D721Med (cell line): Measurements from ENCODE around the gene OR52K1.

Experiments
- DNase-seq: peaks from one replicate; pipeline ENCODE4 v3.0.0; 2011; ENCODE audit warnings: low spot score; ENCODE audit not compliant: insufficient read length
- FAIRE-seq: peaks from 2 replicates; lab custom pipeline; 2011; peaks lifted over from hg19 to GRCh38; lab: Jason Lieb, UNC
- CTCF ChIP-seq: IDR thresholded peaks from 2 replicates; pipeline ENCODE4 v1.5.1; 2012; ENCODE audit warnings: mild to moderate bottlenecking, control low read depth; ENCODE audit not compliant: insufficient read depth; ENCODE audit errors: missing control alignments

Gene OR52K1

DNA sequence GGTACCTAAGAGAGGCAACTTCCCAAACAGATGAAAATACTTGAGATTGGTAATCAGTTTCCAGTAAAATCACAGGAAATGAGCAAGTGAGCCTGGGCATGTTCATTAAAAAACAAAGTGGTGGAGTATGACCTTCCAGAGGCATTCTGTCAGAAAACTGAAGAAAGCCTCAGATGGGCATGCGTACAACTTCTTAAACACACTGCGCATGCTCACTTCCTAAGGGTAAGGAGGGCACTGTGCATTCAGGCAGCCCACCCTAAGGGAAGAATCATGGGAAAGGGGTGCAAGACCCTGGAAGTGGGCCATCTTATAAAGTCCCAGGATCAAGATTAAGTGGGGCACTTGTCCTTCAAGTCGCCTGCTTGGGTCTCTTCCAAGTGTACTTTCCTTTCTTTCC, 29.3 kb upstream of the OR52K1 start:
- no peak for FAIRE-seq
- DNase-seq = no peak
- TF ChIP-seq CTCF = no peak

DNA sequence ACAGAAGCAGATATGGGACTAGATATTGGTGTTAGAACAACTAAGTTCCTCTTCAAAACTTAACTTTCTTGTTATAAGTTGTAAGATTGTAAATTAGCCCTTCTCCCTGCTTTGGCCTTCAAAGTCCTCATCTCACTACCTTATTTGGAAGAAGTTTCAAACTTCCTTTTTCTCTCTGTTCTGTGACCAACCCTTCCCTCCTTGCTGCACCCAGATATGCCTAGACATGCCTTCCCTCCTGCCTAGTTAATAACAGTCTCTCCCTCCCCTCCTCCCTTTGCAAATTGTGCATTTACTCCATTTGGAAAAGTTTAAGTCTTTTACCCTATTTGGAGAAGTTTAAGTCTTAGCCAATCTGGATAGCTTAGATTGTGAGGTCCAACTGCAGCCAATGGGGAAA, 28.4 kb upstream of the OR52K1 start:
- TF ChIP-seq CTCF = no peak
- FAIRE-seq (no peak), DNase-seq (no peak)

GRCh38 chr11:4455419-4455818, 27.0 kb upstream of the OR52K1 start:
- DNase-seq (no peak), FAIRE-seq (no peak)
- TF ChIP-seq CTCF = no peak

- no peak for TF ChIP-seq CTCF
- FAIRE-seq (no peak), DNase-seq (no peak)
These were observed 22.9 kb upstream of the OR52K1 start for GRCh38 chr11:4459500-4459899.

DNA sequence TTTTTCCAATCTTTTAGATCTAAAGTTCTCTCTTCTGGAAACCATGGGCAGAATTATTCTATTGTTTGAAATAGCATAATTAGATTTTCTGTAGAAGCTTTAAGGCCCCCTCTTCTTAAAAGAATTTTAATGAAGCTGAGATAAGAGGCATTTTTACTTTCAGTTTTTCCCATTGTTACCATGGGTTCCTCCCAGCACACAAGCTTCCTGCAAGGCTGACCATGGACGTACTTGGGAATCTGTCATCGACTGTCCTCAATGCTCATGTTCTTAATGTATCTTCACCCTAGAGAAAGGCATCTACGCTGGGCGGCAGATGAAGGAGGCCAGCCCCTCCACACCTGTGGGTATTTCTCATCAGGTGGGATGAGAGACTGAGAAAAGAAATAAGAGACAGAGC, 22.3 kb upstream of the OR52K1 start:
- no peak for DNase-seq
- no peak for FAIRE-seq
- no peak for TF ChIP-seq CTCF

- TF ChIP-seq CTCF = no peak
- DNase-seq (no peak), FAIRE-seq (no peak)
These were observed 18.0 kb upstream of the OR52K1 start for GRCh38 chr11:4464216-4465159.

- TF ChIP-seq CTCF = no peak
- FAIRE-seq (no peak), DNase-seq (no peak)
These were observed 17.0 kb upstream of the OR52K1 start for GRCh38 chr11:4465407-4465806.
